Endodermal cell (in vitro differentiated cells): Measurements from ENCODE around the gene XXYLT1. TPM values are rescaled to one million over a fixed set of nuclear protein-coding genes. Genes with fewer than 3 reads are reported as not detected.

Source experiments
- DNase-seq: peaks from one replicate; pipeline ENCODE4 v3.0.0-alpha.2; 2017
- H3K27ac ChIP-seq: 2 replicates; pipeline ENCODE4 v1.5.1; 2013; ENCODE audit warnings: mild to moderate bottlenecking, low read depth, low read length, moderate library complexity
- H3K27me3 ChIP-seq: 2 replicates; pipeline ENCODE4 v1.6.1; 2013; ENCODE audit warnings: mild to moderate bottlenecking, low read length, moderate library complexity; ENCODE audit not compliant: insufficient read depth, control insufficient read depth, poor library complexity, severe bottlenecking
- H3K36me3 ChIP-seq: 2 replicates; pipeline ENCODE4 v1.7.0; 2013; ENCODE audit warnings: mild to moderate bottlenecking, low read length, moderate library complexity; ENCODE audit not compliant: control insufficient read depth, insufficient read depth
- H3K4me1 ChIP-seq: one replicate; pipeline ENCODE4 v1.7.0; 2013; ENCODE audit warnings: low read length; ENCODE audit not compliant: control insufficient read depth, insufficient read depth
- H3K4me3 ChIP-seq: 2 replicates; pipeline ENCODE4 v1.5.1; 2013; ENCODE audit warnings: mild to moderate bottlenecking, low read length, moderate library complexity
- H3K9ac ChIP-seq: 2 replicates; pipeline ENCODE4 v1.6.1; 2013; ENCODE audit warnings: mild to moderate bottlenecking, low read length, moderate library complexity; ENCODE audit not compliant: poor library complexity, severe bottlenecking; ENCODE audit errors: extremely low read depth
- H3K9me3 ChIP-seq: 2 replicates; pipeline ENCODE4 v1.6.1; 2013; ENCODE audit warnings: mild to moderate bottlenecking, low read length, moderate library complexity; ENCODE audit not compliant: control insufficient read depth
- H3K27ac Mint-ChIP-seq: 2 replicates; pipeline ENCODE4 v1.8.0; 2020; ENCODE audit warnings: mixed read lengths
- H3K27me3 Mint-ChIP-seq: 2 replicates; pipeline ENCODE4 v1.8.0; 2021; ENCODE audit warnings: mild to moderate bottlenecking, mixed read lengths; ENCODE audit not compliant: insufficient read depth
- H3K36me3 Mint-ChIP-seq: 2 replicates; pipeline ENCODE4 v1.8.0; 2020; ENCODE audit warnings: low read depth, mixed read lengths
- H3K4me1 Mint-ChIP-seq: 2 replicates; pipeline ENCODE4 v1.8.0; 2020; ENCODE audit warnings: mixed read lengths
- H3K4me3 Mint-ChIP-seq: 2 replicates; pipeline ENCODE4 v1.8.0; 2020; ENCODE audit warnings: mild to moderate bottlenecking, moderate library complexity, mixed read lengths
- H3K9me3 Mint-ChIP-seq: 2 replicates; pipeline ENCODE4 v1.8.0; 2020; ENCODE audit warnings: mild to moderate bottlenecking, mixed read lengths
- CTCF ChIP-seq: fragments of 200-600 bp; sonication (generic); conservative IDR thresholded peaks from 2 replicates; pipeline ENCODE4 v1.5.0; 2021; ENCODE audit warnings: antibody characterized with exemption, mild to moderate bottlenecking
- WGBS, 2 experiments: methylation state at CpG; one replicate each; pipeline versions ENCODE4 v1.1.5 to v1.1.7; 2013; ENCODE audit warnings: missing lambda C conversion rate in 2 of 2, mixed read lengths in 1 of 2; ENCODE audit not compliant: insufficient coverage in 1 of 2, insufficient read length in 1 of 2; 5-methylcytosine and 5-hydroxymethylcytosine counted together
- total RNA-seq, 2 donors: library from RNA; stranded (reverse); fragmentation: NEBNext Ultra II Directional in 1 of 2; extraction: Animal tissue kit (Norgen Biotek cat#: 25700) in 1 of 2; gene quantifications; 2 replicates in 1 of 2; 3 replicates in 1 of 2; pipeline ENCODE4 v1.2.1, GENCODE V29; 2021

XXYLT1 gene
- total RNA-seq, 2 donors from 2014 or later: 35.5 to 38.3 TPM

GRCh38 chr3:195282961-195283360 lies 12.0 kb upstream of the XXYLT1 start:
- peaks cover 20% of the 10 kb centered on the region for H3K4me1 ChIP-seq
- 90 to 98% methylated on average over 5 to 8 of the region's 8 CpGs for WGBS, 2 experiments
- Mint-ChIP-seq H3K4me1 (peaks cover 41% of the 10 kb centered on the region), H3K27ac (peak overlapping the region; percentile 19), H3K36me3 (peaks cover 30% of the 10 kb centered on the region), H3K4me3 (no peak overlapping the region), H3K9me3 (no peaks in the 10 kb centered on the region), H3K27me3 (no peaks in the 10 kb centered on the region)
- peak overlapping the region; percentile 18 for H3K4me3 ChIP-seq
- DNase-seq: no peak
- H3K27me3 ChIP-seq: no peaks in the 10 kb centered on the region
- no peaks in the 10 kb centered on the region for H3K9me3 ChIP-seq
- H3K27ac ChIP-seq: no peak overlapping the region
- no peak overlapping the region for H3K9ac ChIP-seq
- H3K36me3 ChIP-seq: peaks cover 31% of the 10 kb centered on the region
- no peak for TF ChIP-seq CTCF

- Mint-ChIP-seq H3K4me1 (peaks cover 20% of the 10 kb centered on the region), H3K36me3 (peaks cover 10% of the 10 kb centered on the region), H3K4me3 (no peak overlapping the region), H3K27ac (no peak overlapping the region), H3K9me3 (no peaks in the 10 kb centered on the region), H3K27me3 (no peaks in the 10 kb centered on the region)
- WGBS, 2 experiments: 40% methylated on average over 1 of the region's 1 CpG; no CpG with 5 or more reads in 1 of the 2 experiments
- Histone ChIP-seq H3K9me3 (no peaks in the 10 kb centered on the region), H3K27ac (no peak overlapping the region), H3K36me3 (peaks cover 12% of the 10 kb centered on the region), H3K4me3 (no peak overlapping the region), H3K9ac (no peak overlapping the region), H3K27me3 (no peaks in the 10 kb centered on the region), H3K4me1 (peaks cover 17% of the 10 kb centered on the region)
- no peak for DNase-seq
- no peak for TF ChIP-seq CTCF
These were observed 3.5 kb upstream of the XXYLT1 start for GRCh38 chr3:195274259-195274966.

- no peaks in the 10 kb centered on the region for H3K9me3 Mint-ChIP-seq
These were observed 668 bp upstream of the XXYLT1 start for GRCh38 chr3:195271410-195272243.

More at GRCh38 chr3:195271410-195272243, 668 bp upstream of the XXYLT1 start:
- no peaks in the 10 kb centered on the region for H3K9me3 ChIP-seq
- H3K4me1 Mint-ChIP-seq: peaks cover 24% of the 10 kb centered on the region
- peaks cover 20% of the 10 kb centered on the region for H3K36me3 ChIP-seq
- peak overlapping the region; percentile 87 for H3K27ac Mint-ChIP-seq
- H3K4me3 Mint-ChIP-seq: peak overlapping the region; percentile 67
- H3K4me3 ChIP-seq: peak overlapping the region; percentile 87
- peak; percentile 96 for DNase-seq
- no peaks in the 10 kb centered on the region for H3K27me3 Mint-ChIP-seq
- TF ChIP-seq CTCF: peak; percentile 98
- H3K27ac ChIP-seq: peak overlapping the region; percentile 88
- peaks cover 22% of the 10 kb centered on the region for H3K36me3 Mint-ChIP-seq
- peaks cover 17% of the 10 kb centered on the region for H3K4me1 ChIP-seq
- WGBS, 2 experiments: 3 to 9% methylated on average over 11 to 30 of the region's 30 CpGs
- peak overlapping the region; percentile 69 for H3K9ac ChIP-seq
- H3K27me3 ChIP-seq: no peaks in the 10 kb centered on the region
